ENCODE data around the gene TAS2R30.

Gene TAS2R30

GRCh38 chr12:11166300-11166699 lies 31.9 kb upstream of the TAS2R30 start:
- Histone ChIP-seq H4K91ac (ENCODE audit: low read depth, low read length, poor library complexity) (no peak overlapping the region), H3K4me1 (ENCODE audit: control insufficient read depth in 2 of 2, insufficient read depth in 1 of 2, low read depth in 1 of 2, low read length in 2 of 2) (peaks cover 4 to 6% of the 10 kb centered on the region in 2 donors), H3K27ac (replicated peaks; ENCODE audit: low read length) (no peak overlapping the region), H2BK15ac (ENCODE audit: low read length) (no peak overlapping the region), H2AK5ac (ENCODE audit: low read depth, low read length) (no peak overlapping the region), H3K9me3 (replicated peaks in 1 of 2; ENCODE audit: control insufficient read depth in 2 of 2, insufficient read depth in 1 of 2, low read depth in 1 of 2, low read length in 2 of 2) (no peaks in the 10 kb centered on the region), H3K23ac (ENCODE audit: low read depth, low read length, poor library complexity) (no peak overlapping the region), H3K36me3 (replicated peaks in 1 of 2; ENCODE audit: control insufficient read depth in 2 of 2, insufficient read depth in 2 of 2, low read length in 2 of 2) (peaks cover 7 to 84% of the 10 kb centered on the region in 2 donors), H3K18ac (ENCODE audit: low read length) (no peak overlapping the region), H3K27me3 (ENCODE audit: control insufficient read depth in 3 of 3, insufficient read depth in 3 of 3, low read depth in 1 of 3, low read length in 3 of 3) (no peaks in the 10 kb centered on the region), H3K4me3 (ENCODE audit: low read length in 2 of 2) (no peak overlapping the region), H3K9ac (ENCODE audit: low read depth, low read length, poor library complexity) (no peak overlapping the region), H3K4ac (ENCODE audit: low read length) (no peak overlapping the region), H3K79me1 (ENCODE audit: low read depth, low read length) (peaks cover 2% of the 10 kb centered on the region), H2BK12ac (ENCODE audit: low read length) (no peak overlapping the region), H2BK5ac (ENCODE audit: low read length) (no peak overlapping the region), H4K8ac (ENCODE audit: low read depth, low read length) (no peak overlapping the region), H3K4me2 (ENCODE audit: insufficient read depth, low read length, poor library complexity, severe bottlenecking) (no peak overlapping the region), H3K14ac (ENCODE audit: low read length) (no peak overlapping the region), H2BK120ac (ENCODE audit: low read depth, low read length) (no peak overlapping the region), H2AFZ (ENCODE audit: low read length) (no peak overlapping the region)
- no peak for DNase-seq (ENCODE audit: low spot score)

GRCh38 chr12:11164384-11164783 lies 29.9 kb upstream of the TAS2R30 start:
- peaks cover 6 to 90% of the 10 kb centered on the region in 2 donors for H3K36me3 ChIP-seq (replicated peaks in 1 of 2; ENCODE audit: control insufficient read depth in 2 of 2, insufficient read depth in 2 of 2, low read length in 2 of 2)
- no peak overlapping the region for H3K18ac ChIP-seq (ENCODE audit: low read length)
- no peak overlapping the region for H3K4me2 ChIP-seq (ENCODE audit: insufficient read depth, low read length, poor library complexity, severe bottlenecking)
- no peaks in the 10 kb centered on the region for H3K9me3 ChIP-seq (replicated peaks in 1 of 2; ENCODE audit: control insufficient read depth in 2 of 2, insufficient read depth in 1 of 2, low read depth in 1 of 2, low read length in 2 of 2)
- no peak overlapping the region for H2BK5ac ChIP-seq (ENCODE audit: low read length)
- H3K14ac ChIP-seq (ENCODE audit: low read length), result no peak overlapping the region
- no peak overlapping the region for H2BK12ac ChIP-seq (ENCODE audit: low read length)
- H2AFZ ChIP-seq (ENCODE audit: low read length), result no peak overlapping the region
- no peak overlapping the region for H2BK120ac ChIP-seq (ENCODE audit: low read depth, low read length)
- no peak overlapping the region for H3K4ac ChIP-seq (ENCODE audit: low read length)
- H2BK15ac ChIP-seq (ENCODE audit: low read length), result no peak overlapping the region
- H3K23ac ChIP-seq (ENCODE audit: low read depth, low read length, poor library complexity), result no peak overlapping the region
- peaks cover 4% of the 10 kb centered on the region for H3K79me1 ChIP-seq (ENCODE audit: low read depth, low read length)
- no peak overlapping the region for H4K8ac ChIP-seq (ENCODE audit: low read depth, low read length)
- H3K9ac ChIP-seq (ENCODE audit: low read depth, low read length, poor library complexity), result no peak overlapping the region
- H2AK5ac ChIP-seq (ENCODE audit: low read depth, low read length), result no peak overlapping the region
- no peak overlapping the region for H4K91ac ChIP-seq (ENCODE audit: low read depth, low read length, poor library complexity)
- no peaks in the 10 kb centered on the region for H3K27me3 ChIP-seq (ENCODE audit: control insufficient read depth in 3 of 3, insufficient read depth in 3 of 3, low read depth in 1 of 3, low read length in 3 of 3)
- no peaks in the 10 kb centered on the region for H3K4me1 ChIP-seq (ENCODE audit: control insufficient read depth in 2 of 2, insufficient read depth in 1 of 2, low read depth in 1 of 2, low read length in 2 of 2)
- no peak for DNase-seq (ENCODE audit: low spot score)
- no peak overlapping the region for H3K27ac ChIP-seq (replicated peaks; ENCODE audit: low read length)
- H3K4me3 ChIP-seq (ENCODE audit: low read length in 2 of 2), result no peak overlapping the region

GRCh38 chr12:11162502-11162901 lies 28.1 kb upstream of the TAS2R30 start:
- DNase-seq (ENCODE audit: low spot score), result no peak

GRCh38 chr12:11158885-11159444 lies 24.5 kb upstream of the TAS2R30 start:
- no peaks in the 10 kb centered on the region for H3K27me3 ChIP-seq (ENCODE audit: control insufficient read depth in 3 of 3, insufficient read depth in 3 of 3, low read depth in 1 of 3, low read length in 3 of 3)
- peaks cover 0 to 7% of the 10 kb centered on the region in 2 donors for H3K4me1 ChIP-seq (ENCODE audit: control insufficient read depth in 2 of 2, insufficient read depth in 1 of 2, low read depth in 1 of 2, low read length in 2 of 2)
- no peak overlapping the region for H3K4me3 ChIP-seq (ENCODE audit: low read length in 2 of 2)
- no peak overlapping the region for H3K4me2 ChIP-seq (ENCODE audit: insufficient read depth, low read length, poor library complexity, severe bottlenecking)
- no peak overlapping the region for H4K91ac ChIP-seq (ENCODE audit: low read depth, low read length, poor library complexity)
- DNase-seq (ENCODE audit: low spot score), result no peak
- no peak overlapping the region for H2AK5ac ChIP-seq (ENCODE audit: low read depth, low read length)
- no peak overlapping the region for H2BK120ac ChIP-seq (ENCODE audit: low read depth, low read length)
- H3K9ac ChIP-seq (ENCODE audit: low read depth, low read length, poor library complexity), result no peak overlapping the region
- no peak overlapping the region for H4K8ac ChIP-seq (ENCODE audit: low read depth, low read length)
- no peak overlapping the region for H3K23ac ChIP-seq (ENCODE audit: low read depth, low read length, poor library complexity)
- no peak overlapping the region for H2BK15ac ChIP-seq (ENCODE audit: low read length)
- peaks cover 0 to 57% of the 10 kb centered on the region in 2 donors for H3K36me3 ChIP-seq (replicated peaks in 1 of 2; ENCODE audit: control insufficient read depth in 2 of 2, insufficient read depth in 2 of 2, low read length in 2 of 2)
- H3K14ac ChIP-seq (ENCODE audit: low read length), result no peak overlapping the region
- WGBS, 2 donors (ENCODE audit: extremely low coverage in 2 of 2, insufficient read length in 2 of 2, insufficient replicate concordance in 1 of 2), result no CpG with 5 or more reads among the region's 5 CpGs
- H2BK12ac ChIP-seq (ENCODE audit: low read length), result no peak overlapping the region
- peaks cover 1% of the 10 kb centered on the region for H3K79me1 ChIP-seq (ENCODE audit: low read depth, low read length)
- H3K27ac ChIP-seq (replicated peaks; ENCODE audit: low read length), result no peak overlapping the region
- H2AFZ ChIP-seq (ENCODE audit: low read length), result no peak overlapping the region
- H2BK5ac ChIP-seq (ENCODE audit: low read length), result no peak overlapping the region
- no peak overlapping the region for H3K4ac ChIP-seq (ENCODE audit: low read length)
- no peak overlapping the region for H3K18ac ChIP-seq (ENCODE audit: low read length)
- peaks cover 2 to 30% of the 10 kb centered on the region in 2 donors for H3K9me3 ChIP-seq (replicated peaks in 1 of 2; ENCODE audit: control insufficient read depth in 2 of 2, insufficient read depth in 1 of 2, low read depth in 1 of 2, low read length in 2 of 2)

More at GRCh38 chr12:11162502-11162901, 28.1 kb upstream of the TAS2R30 start:
- no peak overlapping the region for H3K9ac ChIP-seq (ENCODE audit: low read depth, low read length, poor library complexity)
- H3K23ac ChIP-seq (ENCODE audit: low read depth, low read length, poor library complexity), result no peak overlapping the region
- H3K18ac ChIP-seq (ENCODE audit: low read length), result no peak overlapping the region
- no peak overlapping the region for H3K14ac ChIP-seq (ENCODE audit: low read length)
- H3K4me2 ChIP-seq (ENCODE audit: insufficient read depth, low read length, poor library complexity, severe bottlenecking), result no peak overlapping the region
- H4K91ac ChIP-seq (ENCODE audit: low read depth, low read length, poor library complexity), result no peak overlapping the region
- WGBS, 2 donors (ENCODE audit: extremely low coverage in 2 of 2, insufficient read length in 2 of 2, insufficient replicate concordance in 1 of 2), result no CpG with 5 or more reads among the region's 1 CpG
- no peak overlapping the region for H2AK5ac ChIP-seq (ENCODE audit: low read depth, low read length)
- no peak overlapping the region for H2BK12ac ChIP-seq (ENCODE audit: low read length)
- no peak overlapping the region for H2BK120ac ChIP-seq (ENCODE audit: low read depth, low read length)
- no peaks in the 10 kb centered on the region for H3K27me3 ChIP-seq (ENCODE audit: control insufficient read depth in 3 of 3, insufficient read depth in 3 of 3, low read depth in 1 of 3, low read length in 3 of 3)
- H3K9me3 ChIP-seq (replicated peaks in 1 of 2; ENCODE audit: control insufficient read depth in 2 of 2, insufficient read depth in 1 of 2, low read depth in 1 of 2, low read length in 2 of 2), result no peaks in the 10 kb centered on the region
- peak overlapping the region; percentile 48 for H4K8ac ChIP-seq (ENCODE audit: low read depth, low read length)
- no peak overlapping the region for H2AFZ ChIP-seq (ENCODE audit: low read length)
- H3K4me1 ChIP-seq (ENCODE audit: control insufficient read depth in 2 of 2, insufficient read depth in 1 of 2, low read depth in 1 of 2, low read length in 2 of 2), result peaks cover 0 to 7% of the 10 kb centered on the region in 2 donors
- H3K27ac ChIP-seq (replicated peaks; ENCODE audit: low read length), result no peak overlapping the region
- peaks cover 6 to 75% of the 10 kb centered on the region in 2 donors for H3K36me3 ChIP-seq (replicated peaks in 1 of 2; ENCODE audit: control insufficient read depth in 2 of 2, insufficient read depth in 2 of 2, low read length in 2 of 2)
- H3K4me3 ChIP-seq (ENCODE audit: low read length in 2 of 2), result no peak overlapping the region
- H3K79me1 ChIP-seq (ENCODE audit: low read depth, low read length), result peaks cover 4% of the 10 kb centered on the region
- no peak overlapping the region for H3K4ac ChIP-seq (ENCODE audit: low read length)
- no peak overlapping the region for H2BK5ac ChIP-seq (ENCODE audit: low read length)
- no peak overlapping the region for H2BK15ac ChIP-seq (ENCODE audit: low read length)

Data from neuronal stem cell (in vitro differentiated cells).